Umbilical cord (tissue), 2 donors: ENCODE measurements around the gene U2AF2. TPM values are rescaled to one million over a fixed set of nuclear protein-coding genes. Genes with fewer than 3 reads are reported as not detected.

Experiments
- DNase-seq: peaks from one replicate; pipeline ENCODE4 v3.0.0-alpha.2; 2015; ENCODE audit warnings: low spot score
- total RNA-seq: library from RNA; depleted of rRNA; stranded (reverse); fragments of >200 nt; gene quantifications from one replicate; pipeline ENCODE4 v1.2.3, GENCODE V29; 2014; ENCODE audit warnings: low replicate concordance; ENCODE audit not compliant: insufficient read depth

The U2AF2 gene
- total RNA-seq, 1 donor from 2014 or later, result 40.7 TPM

GRCh38 chr19:55674841-55675660 lies 20.2 kb downstream of the U2AF2 start, which contains the start of gene EPN1:
TSS of gene EPN1 (plus strand) at chr19:55675226. CDS start at chr19:55678628, 3,402 bp downstream.
- DNase-seq, result peak; percentile 97

- DNase-seq, result no peak
Measured at GRCh38 chr19:55675661-55676354, 21.0 kb downstream of the U2AF2 start.

- no peak for DNase-seq
Measured at GRCh38 chr19:55676383-55676782, 21.5 kb downstream of the U2AF2 start.

GRCh38 chr19:55676889-55677505 lies 22.2 kb downstream of the U2AF2 start:
- no peak for DNase-seq

GRCh38 chr19:55677572-55678028 lies 22.8 kb downstream of the U2AF2 start:
- DNase-seq, result no peak

GRCh38 chr19:55678121-55678671 lies 23.4 kb downstream of the U2AF2 start:
- DNase-seq, result peak; percentile 25

- DNase-seq, result no peak
Measured at GRCh38 chr19:55679343-55680257, 24.8 kb downstream of the U2AF2 start.

- DNase-seq, result no peak
Measured at GRCh38 chr19:55680339-55681130, 25.7 kb downstream of the U2AF2 start.

- DNase-seq, result no peak
Measured at GRCh38 chr19:55681131-55682092, 26.6 kb downstream of the U2AF2 start.

- no peak for DNase-seq
Measured at GRCh38 chr19:55683449-55684261, 28.8 kb downstream of the U2AF2 start.

GRCh38 chr19:55684946-55685681 lies 30.3 kb downstream of the U2AF2 start:
- no peak for DNase-seq

GRCh38 chr19:55685776-55686175 lies 30.9 kb downstream of the U2AF2 start:
- no peak for DNase-seq

- DNase-seq, result no peak
Measured at GRCh38 chr19:55686311-55687050, 31.6 kb downstream of the U2AF2 start.

- DNase-seq, result no peak
Measured at GRCh38 chr19:55687281-55688201, 32.7 kb downstream of the U2AF2 start.

GRCh38 chr19:55688422-55689218 lies 33.8 kb downstream of the U2AF2 start:
- DNase-seq, result no peak
